ENCODE measurements around the gene VAPB. TPM values are rescaled to one million over a fixed set of nuclear protein-coding genes. Genes with fewer than 3 reads are reported as not detected.
A peak's percentile ranks its signal among the peaks of the same experiment; 100 is the strongest.

VAPB gene
- total RNA-seq, 1 donor from 2014 or later = 53.8 TPM

DNA sequence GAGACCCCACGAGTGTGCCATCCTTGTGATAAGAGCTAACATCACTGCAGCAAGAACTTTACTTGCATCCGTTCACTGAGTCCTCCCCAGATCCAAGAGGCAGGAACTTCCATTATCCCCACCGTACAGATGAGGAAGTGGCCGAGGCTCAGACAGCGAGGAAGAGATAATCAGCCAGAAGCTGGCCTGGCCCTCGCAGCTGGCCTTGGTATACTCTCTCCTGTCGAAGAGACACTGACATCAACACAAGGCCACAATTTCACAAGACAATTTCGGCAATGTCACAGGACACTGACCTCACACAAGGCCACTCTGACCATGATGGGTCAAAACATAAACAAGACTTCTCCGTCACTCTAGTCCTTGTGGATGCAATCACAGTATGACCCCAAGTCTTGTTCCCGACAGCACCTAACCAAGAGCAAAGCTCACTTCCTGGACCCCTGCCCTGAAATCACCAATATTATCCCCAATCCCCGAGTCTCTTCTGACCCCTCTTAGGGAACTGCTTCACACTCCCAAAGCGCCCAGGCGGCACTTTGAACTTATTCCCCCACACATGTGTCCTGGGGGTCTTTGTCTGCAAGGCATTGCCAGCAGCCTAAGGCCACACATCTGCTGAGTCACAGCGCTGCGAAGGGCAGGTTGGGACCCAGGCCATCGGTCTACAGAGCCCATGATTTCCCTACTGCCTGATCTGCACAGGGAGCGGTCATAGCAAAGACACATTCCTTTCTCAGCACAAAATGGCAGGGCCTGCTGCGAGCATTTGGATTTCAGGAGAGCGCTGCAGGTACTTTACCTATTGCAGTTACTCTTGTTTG is 14.8 kb upstream of the VAPB start:
- no peak for TF ChIP-seq CTCF (IDR thresholded peaks at IDR 0.05; ENCODE audit: unreplicated experiment)
- Mint-ChIP-seq H3K9me3 (ENCODE audit: low read depth) (no peaks in the 10 kb centered on the region), H3K4me3 (ENCODE audit: low read depth) (no peak overlapping the region), H3K27ac (peak overlapping the region; percentile 39), H3K27me3 (peaks cover 18% of the 10 kb centered on the region), H3K4me1 (ENCODE audit: low read depth) (peaks cover 11% of the 10 kb centered on the region), H3K36me3 (ENCODE audit: insufficient read depth) (no peaks in the 10 kb centered on the region)
- no peak for DNase-seq (ENCODE audit: low spot score, unreplicated experiment)

DNA sequence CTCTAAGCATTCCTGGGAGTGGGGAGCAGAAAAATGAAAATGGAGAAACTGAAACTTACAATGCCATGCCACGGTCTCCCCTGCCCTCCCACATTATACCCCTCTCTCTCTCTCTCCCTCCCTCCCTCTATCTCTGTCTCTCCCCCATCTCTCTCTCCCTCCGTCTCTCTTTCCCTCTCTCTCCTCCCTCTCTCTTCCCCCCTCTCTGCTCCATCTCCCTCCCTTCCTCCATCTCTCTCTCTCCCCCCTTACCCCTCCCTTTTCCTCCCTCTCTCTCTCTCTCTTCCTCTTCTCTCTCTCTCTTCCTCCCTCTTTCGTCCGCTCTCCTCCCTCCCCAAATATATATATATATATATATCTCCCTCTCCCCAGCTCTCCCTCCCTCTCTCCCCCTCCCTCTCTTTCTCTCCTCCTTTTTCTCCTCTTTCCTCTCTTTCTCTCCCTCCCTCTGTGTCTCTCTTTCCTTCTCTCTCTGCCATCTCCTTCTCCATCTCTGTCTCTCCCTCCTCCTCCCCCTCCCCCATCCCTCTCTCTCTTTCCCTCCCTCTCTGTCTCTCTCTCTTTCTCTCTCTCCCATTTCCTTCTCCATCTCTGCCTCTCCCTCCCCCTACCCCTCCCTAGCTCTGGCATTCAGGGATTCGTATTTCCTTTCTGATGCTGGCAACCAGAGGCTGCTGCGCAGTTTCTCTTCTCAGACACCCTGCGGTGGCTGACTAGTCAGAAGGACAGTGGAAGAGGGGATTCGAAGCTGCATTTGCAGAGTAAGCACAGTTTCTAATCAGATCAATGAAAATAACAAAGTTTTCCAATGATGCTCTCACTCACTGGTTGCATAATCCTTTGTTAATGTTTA is 13.9 kb upstream of the VAPB start:
- H3K4me1 Mint-ChIP-seq (ENCODE audit: low read depth) = peaks cover 11% of the 10 kb centered on the region
- DNase-seq (ENCODE audit: low spot score, unreplicated experiment) = no peak

DNA sequence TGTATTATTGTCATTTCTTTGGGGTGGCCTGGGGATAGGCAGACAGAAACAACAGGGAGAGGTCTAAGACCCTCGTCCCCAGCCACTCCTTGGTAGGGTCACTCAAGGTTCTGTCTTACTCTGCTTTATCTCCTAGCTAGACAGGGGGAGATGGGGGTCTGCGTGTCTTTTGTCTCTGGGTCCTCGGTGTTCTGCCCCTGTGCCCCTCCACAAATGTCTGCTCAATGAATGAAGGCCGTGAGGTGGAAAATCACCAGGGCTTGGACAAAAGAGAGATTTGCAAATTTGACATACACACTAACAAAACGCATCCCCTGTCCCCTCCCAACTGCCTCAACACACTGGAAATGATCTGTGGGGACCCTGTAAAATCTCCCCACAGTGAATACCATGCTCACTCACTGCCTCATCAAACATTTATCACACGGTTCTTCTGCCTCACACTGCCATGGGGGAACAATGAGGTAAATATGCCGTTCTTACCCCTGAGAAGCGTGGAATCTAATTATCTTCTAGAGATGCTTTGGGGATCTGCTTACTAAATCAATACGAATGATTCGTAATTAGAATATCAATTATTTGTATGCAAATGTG is 13.2 kb upstream of the VAPB start:
- Mint-ChIP-seq H3K9me3 (ENCODE audit: low read depth) (peaks cover 2% of the 10 kb centered on the region), H3K27ac (no peak overlapping the region), H3K4me1 (ENCODE audit: low read depth) (peaks cover 11% of the 10 kb centered on the region), H3K4me3 (ENCODE audit: low read depth) (no peak overlapping the region), H3K27me3 (peaks cover 18% of the 10 kb centered on the region), H3K36me3 (ENCODE audit: insufficient read depth) (no peaks in the 10 kb centered on the region)
- no peak for TF ChIP-seq CTCF (IDR thresholded peaks at IDR 0.05; ENCODE audit: unreplicated experiment)
- DNase-seq (ENCODE audit: low spot score, unreplicated experiment) = no peak

More for the DNA sequence above, 13.9 kb upstream of the VAPB start:
- Mint-ChIP-seq H3K27me3 (peaks cover 18% of the 10 kb centered on the region), H3K9me3 (ENCODE audit: low read depth) (no peaks in the 10 kb centered on the region), H3K27ac (no peak overlapping the region), H3K4me3 (ENCODE audit: low read depth) (no peak overlapping the region), H3K36me3 (ENCODE audit: insufficient read depth) (no peaks in the 10 kb centered on the region)
- TF ChIP-seq CTCF (IDR thresholded peaks at IDR 0.05; ENCODE audit: unreplicated experiment) = no peak

- no peak overlapping the region for H3K4me3 Mint-ChIP-seq (ENCODE audit: low read depth)
- H3K9me3 Mint-ChIP-seq (ENCODE audit: low read depth) = peaks cover 9% of the 10 kb centered on the region
- peaks cover 11% of the 10 kb centered on the region for H3K4me1 Mint-ChIP-seq (ENCODE audit: low read depth)
- no peak for TF ChIP-seq CTCF (IDR thresholded peaks at IDR 0.05; ENCODE audit: unreplicated experiment)
- no peak for DNase-seq (ENCODE audit: low spot score, unreplicated experiment)
- no peaks in the 10 kb centered on the region for H3K36me3 Mint-ChIP-seq (ENCODE audit: insufficient read depth)
- peaks cover 18% of the 10 kb centered on the region for H3K27me3 Mint-ChIP-seq
- H3K27ac Mint-ChIP-seq = no peak overlapping the region
Observed at GRCh38 chr20:58377017-58377416, 12.0 kb upstream of the VAPB start.

GRCh38 chr20:58377766-58378401 is 11.1 kb upstream of the VAPB start:
- H3K4me1 Mint-ChIP-seq (ENCODE audit: low read depth) = peaks cover 6% of the 10 kb centered on the region
- H3K4me3 Mint-ChIP-seq (ENCODE audit: low read depth) = no peak overlapping the region
- TF ChIP-seq CTCF (IDR thresholded peaks at IDR 0.05; ENCODE audit: unreplicated experiment) = no peak
- no peak overlapping the region for H3K27ac Mint-ChIP-seq
- DNase-seq (ENCODE audit: low spot score, unreplicated experiment) = no peak
- H3K36me3 Mint-ChIP-seq (ENCODE audit: insufficient read depth) = no peaks in the 10 kb centered on the region
- H3K9me3 Mint-ChIP-seq (ENCODE audit: low read depth) = peaks cover 9% of the 10 kb centered on the region
- peaks cover 18% of the 10 kb centered on the region for H3K27me3 Mint-ChIP-seq

All from progenitor cell of endocrine pancreas (in vitro differentiated cells).